Liver (tissue), 3 donors: ENCODE data around the gene PCSK6.

Experiments
- FOXA1 ChIP-seq: IDR thresholded peaks from 2 replicates; pipeline ENCODE4 v1.6.1; 2016; ENCODE audit warnings: antibody characterized with exemption
- JUND ChIP-seq, 2 donors: IDR thresholded peaks; 2 replicates each; pipeline ENCODE4 v1.6.1; 2016; ENCODE audit warnings: antibody characterized with exemption in 2 of 2
- RAD21 ChIP-seq, 2 donors: IDR thresholded peaks; 2 replicates each; pipeline ENCODE4 v1.6.1; 2016; ENCODE audit warnings: antibody characterized with exemption in 2 of 2, mild to moderate bottlenecking in 2 of 2
- TAF1 ChIP-seq: conservative IDR thresholded peaks from 2 replicates; pipeline ENCODE4 v1.6.1; 2016; ENCODE audit warnings: antibody characterized with exemption, mild to moderate bottlenecking
- TF ChIP-seq, protein P1 (sequence below): IDR thresholded peaks from 2 replicates; pipeline ENCODE4 v1.6.1; 2016; ENCODE audit warnings: antibody characterized with exemption, mild to moderate bottlenecking
- TF ChIP-seq, protein P2 (sequence below): fragments of 150-350 bp; IDR thresholded peaks from 2 replicates; pipeline ENCODE4 v1.5.1; 2017; ENCODE audit warnings: improper control_type of control experiment, low read depth, low read length; ENCODE audit not compliant: missing input control
- TF ChIP-seq, protein P3 (sequence below): IDR thresholded peaks from 2 replicates; pipeline ENCODE4 v1.6.1; 2016; ENCODE audit warnings: antibody characterized with exemption
- donor health status: healthy.
- donor health status: healthy.

DNA sequence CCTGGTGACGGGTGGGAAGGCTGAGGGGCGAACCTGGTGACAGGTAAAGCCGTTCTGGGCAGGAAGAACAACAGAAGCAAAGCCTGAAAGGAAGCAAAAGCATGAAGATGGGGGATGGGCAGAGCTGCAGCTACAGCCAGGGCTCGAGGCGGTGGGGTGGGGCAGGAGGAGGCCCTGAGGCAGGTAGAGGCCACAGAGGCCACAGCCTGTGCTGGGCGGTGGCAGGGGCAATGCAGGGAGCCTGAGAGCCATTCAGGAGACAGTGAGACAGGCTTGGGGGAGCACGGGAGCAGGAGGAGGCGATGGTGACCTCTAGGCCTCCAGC lies 8.2 kb downstream of the PCSK6 start:
- TF ChIP-seq, protein P1, sequence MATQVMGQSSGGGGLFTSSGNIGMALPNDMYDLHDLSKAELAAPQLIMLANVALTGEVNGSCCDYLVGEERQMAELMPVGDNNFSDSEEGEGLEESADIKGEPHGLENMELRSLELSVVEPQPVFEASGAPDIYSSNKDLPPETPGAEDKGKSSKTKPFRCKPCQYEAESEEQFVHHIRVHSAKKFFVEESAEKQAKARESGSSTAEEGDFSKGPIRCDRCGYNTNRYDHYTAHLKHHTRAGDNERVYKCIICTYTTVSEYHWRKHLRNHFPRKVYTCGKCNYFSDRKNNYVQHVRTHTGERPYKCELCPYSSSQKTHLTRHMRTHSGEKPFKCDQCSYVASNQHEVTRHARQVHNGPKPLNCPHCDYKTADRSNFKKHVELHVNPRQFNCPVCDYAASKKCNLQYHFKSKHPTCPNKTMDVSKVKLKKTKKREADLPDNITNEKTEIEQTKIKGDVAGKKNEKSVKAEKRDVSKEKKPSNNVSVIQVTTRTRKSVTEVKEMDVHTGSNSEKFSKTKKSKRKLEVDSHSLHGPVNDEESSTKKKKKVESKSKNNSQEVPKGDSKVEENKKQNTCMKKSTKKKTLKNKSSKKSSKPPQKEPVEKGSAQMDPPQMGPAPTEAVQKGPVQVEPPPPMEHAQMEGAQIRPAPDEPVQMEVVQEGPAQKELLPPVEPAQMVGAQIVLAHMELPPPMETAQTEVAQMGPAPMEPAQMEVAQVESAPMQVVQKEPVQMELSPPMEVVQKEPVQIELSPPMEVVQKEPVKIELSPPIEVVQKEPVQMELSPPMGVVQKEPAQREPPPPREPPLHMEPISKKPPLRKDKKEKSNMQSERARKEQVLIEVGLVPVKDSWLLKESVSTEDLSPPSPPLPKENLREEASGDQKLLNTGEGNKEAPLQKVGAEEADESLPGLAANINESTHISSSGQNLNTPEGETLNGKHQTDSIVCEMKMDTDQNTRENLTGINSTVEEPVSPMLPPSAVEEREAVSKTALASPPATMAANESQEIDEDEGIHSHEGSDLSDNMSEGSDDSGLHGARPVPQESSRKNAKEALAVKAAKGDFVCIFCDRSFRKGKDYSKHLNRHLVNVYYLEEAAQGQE = no peak
- TF ChIP-seq, protein P2, sequence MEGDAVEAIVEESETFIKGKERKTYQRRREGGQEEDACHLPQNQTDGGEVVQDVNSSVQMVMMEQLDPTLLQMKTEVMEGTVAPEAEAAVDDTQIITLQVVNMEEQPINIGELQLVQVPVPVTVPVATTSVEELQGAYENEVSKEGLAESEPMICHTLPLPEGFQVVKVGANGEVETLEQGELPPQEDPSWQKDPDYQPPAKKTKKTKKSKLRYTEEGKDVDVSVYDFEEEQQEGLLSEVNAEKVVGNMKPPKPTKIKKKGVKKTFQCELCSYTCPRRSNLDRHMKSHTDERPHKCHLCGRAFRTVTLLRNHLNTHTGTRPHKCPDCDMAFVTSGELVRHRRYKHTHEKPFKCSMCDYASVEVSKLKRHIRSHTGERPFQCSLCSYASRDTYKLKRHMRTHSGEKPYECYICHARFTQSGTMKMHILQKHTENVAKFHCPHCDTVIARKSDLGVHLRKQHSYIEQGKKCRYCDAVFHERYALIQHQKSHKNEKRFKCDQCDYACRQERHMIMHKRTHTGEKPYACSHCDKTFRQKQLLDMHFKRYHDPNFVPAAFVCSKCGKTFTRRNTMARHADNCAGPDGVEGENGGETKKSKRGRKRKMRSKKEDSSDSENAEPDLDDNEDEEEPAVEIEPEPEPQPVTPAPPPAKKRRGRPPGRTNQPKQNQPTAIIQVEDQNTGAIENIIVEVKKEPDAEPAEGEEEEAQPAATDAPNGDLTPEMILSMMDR = no peak
- no peak for TF ChIP-seq TAF1
- TF ChIP-seq, protein P3, sequence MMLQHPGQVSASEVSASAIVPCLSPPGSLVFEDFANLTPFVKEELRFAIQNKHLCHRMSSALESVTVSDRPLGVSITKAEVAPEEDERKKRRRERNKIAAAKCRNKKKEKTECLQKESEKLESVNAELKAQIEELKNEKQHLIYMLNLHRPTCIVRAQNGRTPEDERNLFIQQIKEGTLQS = no peak
- TF ChIP-seq RAD21 (IDR thresholded peaks at IDR 0.05) = no peak
- TF ChIP-seq JUND (IDR thresholded peaks at IDR 0.05) = no peak
- TF ChIP-seq FOXA1 = no peak
